ENCODE results near the gene GRPEL1. TPM values are rescaled to one million over a fixed set of nuclear protein-coding genes. Genes with fewer than 3 reads are reported as not detected.
"Not testable (repeated sequence)": the region's sequence is repeated elsewhere in the genome, so short reads cannot be mapped to it uniquely, and the experiment has no call there.

GRPEL1 gene
- total RNA-seq, 1 donor from 2014 or later = 100 TPM

DNA sequence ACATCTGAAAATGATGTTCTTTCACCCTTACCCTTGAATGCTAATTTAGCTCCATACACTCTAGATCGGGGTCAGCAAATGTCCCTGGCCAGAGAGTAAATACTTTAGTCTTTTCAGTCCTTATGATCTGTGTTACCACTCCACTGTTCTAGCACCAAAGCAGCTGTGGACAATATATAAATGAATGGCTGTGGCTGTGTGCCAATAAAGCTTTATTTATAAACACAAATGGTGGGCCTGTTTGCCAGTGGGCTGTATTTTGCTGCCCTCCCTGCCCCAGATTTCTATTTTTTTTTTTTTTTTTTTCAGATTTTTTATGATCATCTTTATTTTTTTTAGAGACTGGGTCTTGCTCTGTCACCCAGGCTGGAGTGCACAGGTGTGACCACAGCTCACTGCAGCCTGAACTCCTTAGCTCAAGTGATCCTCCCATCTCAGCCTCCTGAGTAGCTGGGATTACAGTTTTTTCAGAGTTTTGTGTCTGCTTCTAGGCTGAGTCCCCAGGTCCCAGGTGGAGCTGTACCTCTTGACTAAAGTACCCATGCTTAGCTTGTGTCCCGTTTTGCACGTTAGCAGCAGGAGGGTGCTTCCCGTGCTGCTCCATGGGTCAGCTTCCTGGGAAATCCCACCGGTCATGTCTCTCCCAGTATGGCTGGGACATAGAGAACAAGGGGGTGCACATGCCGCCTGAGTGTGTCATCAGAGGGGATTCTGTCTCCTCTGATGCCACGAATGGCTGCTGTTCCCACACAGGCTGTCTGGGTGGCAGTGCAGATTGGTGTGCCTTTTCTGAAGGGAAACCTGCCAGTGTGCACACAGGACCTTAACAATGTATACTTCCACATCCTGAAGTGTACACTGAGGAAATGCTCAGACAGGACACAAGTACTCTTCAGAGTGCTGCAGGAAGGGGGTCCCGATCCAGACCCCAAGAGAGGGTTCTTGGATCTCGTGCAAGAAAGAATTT, 16.0 kb upstream of the GRPEL1 start:
- peaks cover 9% of the 10 kb centered on the region for H3K4me1 Mint-ChIP-seq
- no peaks in the 10 kb centered on the region for H3K9me3 Mint-ChIP-seq
- H3K27me3 Mint-ChIP-seq = peaks cover 56% of the 10 kb centered on the region
- peak overlapping the region; percentile 61 for H3K4me3 Mint-ChIP-seq
- intact Hi-C loops (cut with micrococcal nuclease) = no loop called here
- no peak overlapping the region for H3K27ac Mint-ChIP-seq
- no peak for DNase-seq
- H3K36me3 Mint-ChIP-seq (ENCODE audit: low read depth) = no peaks in the 10 kb centered on the region

DNA sequence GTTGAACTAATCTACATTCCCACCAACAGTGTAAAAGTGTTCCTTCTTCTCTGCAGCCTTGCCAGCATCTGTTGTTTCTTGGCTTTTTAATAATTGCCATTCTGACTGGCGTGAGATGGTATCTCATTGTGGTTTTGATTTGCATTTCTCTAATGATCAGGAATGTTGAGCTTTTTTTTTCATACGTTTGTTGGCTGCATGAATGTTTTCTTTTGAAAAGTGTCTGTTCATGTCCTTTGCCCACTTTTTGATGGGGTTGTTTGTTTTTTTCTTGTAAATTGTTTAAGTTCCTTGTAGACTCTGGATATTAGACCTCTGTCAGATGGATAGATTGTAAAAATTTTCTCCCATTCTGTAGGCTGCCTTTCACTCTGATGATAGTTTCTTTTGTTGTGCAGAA, 12.0 kb upstream of the GRPEL1 start:
- peaks cover 48% of the 10 kb centered on the region for H3K27me3 Mint-ChIP-seq
- H3K9me3 Mint-ChIP-seq; H3K27ac Mint-ChIP-seq; DNase-seq; H3K4me3 Mint-ChIP-seq; intact Hi-C loops (cut with micrococcal nuclease); H3K4me1 Mint-ChIP-seq; H3K36me3 Mint-ChIP-seq (ENCODE audit: low read depth): not testable (repeated sequence)

DNA sequence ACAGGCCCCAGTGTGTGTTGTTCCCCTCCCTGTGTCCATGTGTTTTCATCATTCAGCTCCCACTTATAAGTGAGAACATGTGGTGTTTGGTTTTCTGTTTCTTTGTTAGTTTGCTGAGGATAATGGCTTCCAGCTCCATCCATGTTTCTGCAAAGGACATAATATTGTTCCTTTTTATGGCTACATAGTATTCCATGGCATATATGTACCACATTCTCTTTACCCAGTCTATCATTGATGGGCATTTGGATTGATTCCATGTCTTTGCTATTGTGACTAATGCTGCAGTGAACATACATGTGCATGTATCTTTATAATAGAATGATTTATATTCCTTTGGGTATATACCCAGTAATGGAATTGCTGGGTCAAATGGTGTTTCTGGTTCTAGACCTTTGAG, 11.6 kb upstream of the GRPEL1 start:
- H3K4me3 Mint-ChIP-seq; H3K9me3 Mint-ChIP-seq; H3K4me1 Mint-ChIP-seq; H3K36me3 Mint-ChIP-seq (ENCODE audit: low read depth); intact Hi-C loops (cut with micrococcal nuclease); H3K27ac Mint-ChIP-seq; DNase-seq: not testable (repeated sequence)
- peaks cover 44% of the 10 kb centered on the region for H3K27me3 Mint-ChIP-seq

DNA sequence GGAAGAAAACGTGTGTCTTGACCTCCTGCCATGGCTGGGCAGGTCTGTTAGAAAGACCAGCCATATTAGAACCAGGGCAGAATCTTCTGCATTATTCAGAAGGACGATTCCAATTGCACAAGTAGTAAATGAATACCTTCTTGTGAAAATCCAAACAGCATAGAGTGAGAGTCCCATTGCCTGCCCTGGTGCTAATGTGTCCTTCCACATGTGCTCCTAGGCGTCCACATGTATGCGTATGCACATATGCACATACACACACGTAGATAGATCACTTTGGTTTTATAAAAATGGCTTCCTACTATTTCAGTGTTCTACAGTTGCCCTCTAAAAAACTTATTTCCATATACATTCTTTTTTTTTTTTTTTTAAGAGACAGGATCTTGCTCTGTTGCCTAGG, 10.2 kb upstream of the GRPEL1 start:
- no peak for DNase-seq
- H3K4me3 Mint-ChIP-seq = no peak overlapping the region
- H3K36me3 Mint-ChIP-seq (ENCODE audit: low read depth) = no peaks in the 10 kb centered on the region
- peaks cover 4% of the 10 kb centered on the region for H3K4me1 Mint-ChIP-seq
- no peak overlapping the region for H3K27ac Mint-ChIP-seq
- no peaks in the 10 kb centered on the region for H3K9me3 Mint-ChIP-seq
- peaks cover 33% of the 10 kb centered on the region for H3K27me3 Mint-ChIP-seq
- intact Hi-C loops (cut with micrococcal nuclease) = no loop called here

DNA sequence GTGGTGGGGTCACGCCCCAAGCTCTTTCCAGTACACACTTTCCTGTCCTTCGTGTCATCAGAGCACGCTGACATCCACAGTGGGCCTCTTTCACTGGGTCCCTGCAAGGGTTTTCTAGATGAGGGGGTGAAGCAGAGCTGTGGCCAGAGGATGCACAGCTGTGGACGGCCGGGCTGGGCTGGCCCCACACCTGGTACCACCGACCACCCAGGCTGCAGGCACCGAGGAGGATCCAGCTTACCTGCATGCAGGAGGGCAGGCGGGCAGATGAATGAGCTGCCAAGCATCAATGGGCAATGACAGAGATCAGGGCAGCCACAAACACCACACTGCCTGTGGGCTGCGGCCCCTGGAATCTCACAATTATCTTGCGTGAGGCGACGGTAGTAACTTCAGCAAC, 9.5 kb upstream of the GRPEL1 start:
- peaks cover 4% of the 10 kb centered on the region for H3K4me1 Mint-ChIP-seq
- H3K36me3 Mint-ChIP-seq (ENCODE audit: low read depth) = no peaks in the 10 kb centered on the region
- intact Hi-C loops (cut with micrococcal nuclease) = no loop called here
- no peak overlapping the region for H3K27ac Mint-ChIP-seq
- no peak for DNase-seq
- H3K27me3 Mint-ChIP-seq = peaks cover 32% of the 10 kb centered on the region
- no peak overlapping the region for H3K4me3 Mint-ChIP-seq
- no peaks in the 10 kb centered on the region for H3K9me3 Mint-ChIP-seq

DNA sequence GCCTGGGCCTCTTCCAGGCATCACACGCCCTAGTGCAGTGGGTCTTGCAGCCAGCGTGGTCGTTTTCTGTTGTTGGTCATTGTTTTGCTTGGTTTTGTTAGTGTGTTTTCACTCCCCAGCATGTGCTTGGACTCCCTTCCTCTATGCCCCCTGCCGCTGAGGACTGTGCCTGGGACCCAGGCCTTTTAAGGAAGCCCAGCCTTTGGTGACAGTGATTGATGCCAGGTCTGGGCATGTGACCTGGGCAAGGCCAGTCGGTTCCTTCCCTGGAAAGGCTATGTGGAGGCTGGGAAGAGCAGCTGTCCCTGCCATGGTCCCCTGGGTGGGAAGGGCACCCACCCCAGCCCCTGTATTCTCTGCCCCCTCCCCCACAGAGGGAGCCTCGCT, 8.8 kb upstream of the GRPEL1 start:
- H3K9me3 Mint-ChIP-seq = no peaks in the 10 kb centered on the region
- intact Hi-C loops (cut with micrococcal nuclease) = no loop called here
- H3K4me3 Mint-ChIP-seq = no peak overlapping the region
- peaks cover 2% of the 10 kb centered on the region for H3K4me1 Mint-ChIP-seq
- H3K36me3 Mint-ChIP-seq (ENCODE audit: low read depth) = no peaks in the 10 kb centered on the region
- peaks cover 33% of the 10 kb centered on the region for H3K27me3 Mint-ChIP-seq
- H3K27ac Mint-ChIP-seq = no peak overlapping the region
- no peak for DNase-seq

DNA sequence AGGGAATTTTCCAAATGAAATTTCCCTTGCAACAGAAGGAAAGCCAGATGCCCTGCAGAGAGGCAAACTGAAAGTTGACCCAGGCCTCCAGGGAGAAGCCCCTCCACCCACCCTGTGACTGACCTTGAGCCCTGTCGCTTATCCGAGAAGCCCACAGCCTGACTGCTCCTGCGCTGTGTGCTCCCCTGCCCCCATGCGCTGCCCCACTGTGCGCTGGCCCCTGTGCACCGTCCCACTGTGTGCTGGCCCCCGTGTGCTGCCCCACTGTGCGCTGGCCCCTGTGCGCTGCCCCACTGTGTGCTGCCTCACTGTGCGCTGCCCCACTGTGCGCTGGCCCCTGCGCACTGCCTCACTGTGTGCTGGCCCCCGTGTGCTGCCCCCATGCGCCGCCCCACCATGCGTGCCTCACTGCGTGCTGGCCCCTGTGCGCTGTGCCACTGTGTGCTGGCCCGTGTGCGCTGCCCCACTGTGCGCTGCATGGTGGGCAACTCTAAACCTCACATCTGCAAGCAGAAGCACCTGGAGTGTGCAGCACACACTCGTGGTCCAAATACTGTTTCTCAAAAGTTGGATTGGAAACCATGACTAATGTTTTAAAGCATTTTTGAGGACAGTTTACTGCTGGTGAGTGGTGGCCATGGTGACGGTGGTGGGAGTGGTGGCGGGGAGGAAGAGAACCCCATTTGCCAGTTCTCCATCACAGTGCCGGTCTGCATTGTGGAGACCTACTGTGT, 8.3 kb upstream of the GRPEL1 start:
- no peaks in the 10 kb centered on the region for H3K36me3 Mint-ChIP-seq (ENCODE audit: low read depth)
- H3K9me3 Mint-ChIP-seq = no peaks in the 10 kb centered on the region
- DNase-seq = no peak
- H3K27me3 Mint-ChIP-seq = peaks cover 33% of the 10 kb centered on the region
- intact Hi-C loops (cut with micrococcal nuclease) = no loop called here
- H3K4me3 Mint-ChIP-seq = no peak overlapping the region
- H3K4me1 Mint-ChIP-seq = peaks cover 2% of the 10 kb centered on the region
- no peak overlapping the region for H3K27ac Mint-ChIP-seq

DNA sequence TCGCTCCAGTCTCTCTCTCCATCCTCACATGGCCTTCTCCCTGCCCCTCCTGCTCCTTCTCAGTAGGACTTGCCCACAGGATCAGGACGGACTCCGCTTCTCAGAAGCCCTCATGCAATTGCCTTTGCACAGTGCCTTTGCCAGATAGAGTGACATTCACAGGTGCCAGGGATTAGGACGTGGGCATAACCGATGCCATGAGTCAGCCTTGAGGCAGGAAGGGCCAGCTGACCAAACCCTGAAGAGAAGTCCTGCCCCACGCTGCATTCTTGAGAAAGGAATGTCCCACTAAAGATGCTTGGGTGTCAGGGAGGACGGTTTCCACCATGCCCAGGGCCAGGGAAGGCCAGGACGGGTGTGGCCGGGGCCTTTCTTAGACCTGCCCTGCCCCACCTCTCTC, 6.6 kb upstream of the GRPEL1 start:
- DNase-seq = no peak
- peaks cover 6% of the 10 kb centered on the region for H3K4me1 Mint-ChIP-seq
- no peak overlapping the region for H3K4me3 Mint-ChIP-seq
- no peak overlapping the region for H3K27ac Mint-ChIP-seq
- intact Hi-C loops (cut with micrococcal nuclease) = loop anchor here (5.0 kb wide), 1 partner anchor 102 kb away; no protein-coding TSS in a partner anchor
- H3K9me3 Mint-ChIP-seq = no peaks in the 10 kb centered on the region
- peaks cover 21% of the 10 kb centered on the region for H3K27me3 Mint-ChIP-seq
- no peaks in the 10 kb centered on the region for H3K36me3 Mint-ChIP-seq (ENCODE audit: low read depth)

DNA sequence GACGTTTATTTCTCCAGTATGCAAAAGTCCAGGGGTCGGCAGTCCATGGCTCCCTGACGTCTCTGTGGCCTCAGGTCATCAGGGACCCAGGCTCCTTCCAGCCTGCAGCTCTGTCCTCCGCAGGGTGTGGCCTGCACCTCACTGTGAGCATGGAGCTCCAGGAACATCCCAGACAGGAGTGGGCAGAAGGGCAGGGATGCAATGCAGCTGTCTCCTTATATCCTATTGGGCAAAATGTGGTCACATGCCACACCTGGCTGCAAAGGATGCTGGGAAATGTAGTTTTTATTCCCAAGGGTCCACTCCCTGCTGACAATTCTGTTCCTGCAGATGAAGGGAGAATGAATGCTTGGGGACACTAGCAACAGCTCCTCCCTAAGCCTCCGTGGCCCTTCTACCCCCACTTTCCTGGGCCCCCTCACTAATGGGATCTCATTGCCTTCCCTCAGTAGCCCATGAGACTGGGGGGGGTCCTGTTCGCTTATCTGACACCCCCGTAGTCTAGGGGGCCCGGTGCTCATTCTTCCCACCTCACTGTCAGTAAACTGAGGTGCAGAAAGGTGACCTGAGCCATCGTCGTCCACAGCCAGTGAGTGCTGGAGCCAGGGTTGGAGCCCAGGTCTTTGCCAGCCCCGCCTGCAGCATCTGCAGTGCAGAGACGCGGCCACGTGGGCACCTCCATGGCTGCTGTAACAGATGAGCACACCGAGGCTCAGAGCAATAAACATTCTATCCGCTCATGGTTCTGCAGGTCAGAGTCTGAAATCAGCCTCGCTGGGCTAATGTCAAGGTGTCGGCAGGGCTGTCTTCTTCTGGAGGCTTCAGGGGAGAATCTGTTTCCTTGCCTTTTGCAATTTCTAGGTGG, 5.9 kb upstream of the GRPEL1 start:
- DNase-seq = peak; percentile 78
- no peak overlapping the region for H3K4me3 Mint-ChIP-seq
- H3K36me3 Mint-ChIP-seq (ENCODE audit: low read depth) = no peaks in the 10 kb centered on the region
- peaks cover 5% of the 10 kb centered on the region for H3K4me1 Mint-ChIP-seq
- H3K9me3 Mint-ChIP-seq = no peaks in the 10 kb centered on the region
- intact Hi-C loops (cut with micrococcal nuclease) = loop anchor here (5.0 kb wide), 1 partner anchor 101 kb away; no protein-coding TSS in a partner anchor
- no peak overlapping the region for H3K27ac Mint-ChIP-seq
- H3K27me3 Mint-ChIP-seq = peaks cover 17% of the 10 kb centered on the region

DNA sequence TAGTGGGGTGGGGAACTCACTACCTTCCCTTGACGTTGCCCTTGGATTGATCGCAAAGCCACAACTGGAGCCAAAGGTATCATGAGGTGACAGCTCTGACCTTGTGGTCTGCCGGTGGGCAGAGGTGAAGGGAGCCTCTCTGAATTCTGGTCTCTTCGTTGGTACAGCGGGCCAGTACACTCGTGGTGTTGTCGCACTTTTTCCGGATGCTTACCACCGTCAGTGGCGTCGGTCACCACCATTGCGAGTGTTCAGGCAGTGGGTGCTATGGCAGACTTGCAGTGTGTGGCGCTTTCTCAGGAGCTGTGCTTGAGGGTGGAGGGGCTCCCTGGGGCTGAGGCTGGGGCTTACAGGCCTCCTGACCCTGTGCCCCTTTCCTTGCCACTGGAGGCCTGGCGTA, 5.2 kb upstream of the GRPEL1 start:
- intact Hi-C loops (cut with micrococcal nuclease) = loop anchor here (5.0 kb wide), 1 partner anchor 101 kb away; no protein-coding TSS in a partner anchor
- Mint-ChIP-seq H3K9me3 (no peaks in the 10 kb centered on the region), H3K27ac (no peak overlapping the region), H3K4me1 (peaks cover 5% of the 10 kb centered on the region), H3K4me3 (no peak overlapping the region), H3K27me3 (peaks cover 17% of the 10 kb centered on the region), H3K36me3 (ENCODE audit: low read depth) (peaks cover under 1% of the 10 kb centered on the region)
- DNase-seq = peak; percentile 55

DNA sequence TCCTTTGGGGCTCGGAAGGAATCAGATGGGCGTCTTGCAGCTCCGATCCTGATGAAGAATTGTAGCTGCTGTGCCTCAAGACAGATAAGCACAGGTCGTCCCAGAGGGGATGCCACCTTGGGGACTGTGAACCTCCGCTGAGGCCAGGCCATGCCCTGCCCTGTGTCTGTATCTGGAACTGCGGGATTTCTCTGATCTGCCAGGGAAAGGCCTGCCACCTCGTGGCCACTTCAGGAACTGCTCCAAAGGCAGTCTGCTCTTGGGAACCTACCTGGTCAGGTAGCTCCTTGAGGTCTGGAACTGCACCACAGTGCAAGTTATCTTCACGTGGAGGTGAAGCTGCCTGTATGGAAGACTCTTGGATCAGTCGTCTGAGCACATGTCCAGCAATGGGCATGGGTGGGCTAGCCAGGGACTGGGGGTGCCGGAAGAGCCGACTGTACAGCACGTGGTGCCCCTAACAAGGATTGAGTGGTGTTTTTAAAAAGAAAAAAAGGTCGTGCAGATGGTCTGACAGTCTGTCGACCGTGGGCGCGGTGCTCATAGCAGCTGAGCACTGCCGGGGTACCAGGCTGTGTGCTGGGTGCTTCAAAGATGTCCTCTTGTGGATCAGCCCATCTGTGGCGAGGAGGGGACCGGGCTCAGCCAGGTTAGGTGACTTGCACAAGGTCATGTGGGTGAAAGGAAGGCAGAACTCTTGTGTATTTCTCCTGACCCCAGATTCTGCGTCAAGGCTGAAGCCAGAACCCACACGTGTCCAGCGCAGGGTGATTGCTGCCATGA, 3.1 kb upstream of the GRPEL1 start:
- Mint-ChIP-seq H3K4me1 (peaks cover 16% of the 10 kb centered on the region), H3K27ac (peak overlapping the region; percentile 8), H3K9me3 (no peaks in the 10 kb centered on the region), H3K36me3 (ENCODE audit: low read depth) (peaks cover 13% of the 10 kb centered on the region), H3K4me3 (peak overlapping the region; percentile 20), H3K27me3 (peaks cover 15% of the 10 kb centered on the region)
- intact Hi-C loops (cut with micrococcal nuclease) = loop anchor here (1.0 to 5.0 kb wide), 2 partner anchors 99 to 197 kb away; no protein-coding TSS in a partner anchor
- peak; percentile 96 for DNase-seq

DNA sequence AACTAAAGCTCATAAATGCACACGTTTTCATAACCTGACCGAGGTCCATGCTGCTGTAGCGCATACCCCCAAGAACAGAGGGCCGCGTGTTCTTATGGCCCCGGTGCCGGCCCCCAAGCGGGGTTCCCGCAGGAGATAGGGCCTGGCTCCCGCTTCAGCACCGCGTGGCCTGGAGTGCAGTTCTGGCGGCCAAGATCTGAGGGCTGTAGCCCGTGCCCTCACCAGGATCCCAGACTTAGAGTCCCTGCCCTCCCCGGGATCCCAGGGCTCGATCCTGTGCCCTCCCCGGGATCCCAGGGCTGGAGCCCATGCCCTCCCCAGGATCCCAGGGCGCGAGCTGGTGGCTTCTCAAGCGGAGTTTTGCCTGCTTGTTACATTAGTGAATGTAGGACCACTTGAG, 1.0 kb upstream of the GRPEL1 start:
- H3K4me1 Mint-ChIP-seq = peaks cover 28% of the 10 kb centered on the region
- peaks cover 15% of the 10 kb centered on the region for H3K27me3 Mint-ChIP-seq
- DNase-seq = peak; percentile 65
- no peaks in the 10 kb centered on the region for H3K9me3 Mint-ChIP-seq
- H3K36me3 Mint-ChIP-seq (ENCODE audit: low read depth) = peaks cover 26% of the 10 kb centered on the region
- H3K27ac Mint-ChIP-seq = peak overlapping the region; percentile 94
- intact Hi-C loops (cut with micrococcal nuclease) = loop anchor here (1.0 kb wide), 8 partner anchors 26 to 429 kb away; partner anchors contain the start of genes MRFAP1, TADA2B and TBC1D14
- H3K4me3 Mint-ChIP-seq = peak overlapping the region; percentile 90

Measured in activated CD4-positive, alpha-beta T cell treated with anti-CD3 and anti-CD28 coated beads, Interleukin-2, amount 10 ng/mL, durations not matched to agents 24 days and 14 days (primary cell).